SK-N-SH (cell line): ENCODE data around the gene CNTNAP2. TPM values are rescaled to one million over a fixed set of nuclear protein-coding genes. Genes with fewer than 3 reads are reported as not detected.

Experiments
- CTCF ChIA-PET: fragments of 300-600, 350-600 bp; formaldehyde crosslinking; extraction: SDS; loops from one replicate; lab custom pipeline; 2021; lab: Yijun Ruan, JAX
- POLR2A ChIA-PET: fragments of 350-600 bp; sonication (Branson Sonifier 250); formaldehyde crosslinking; extraction: SDS; loops from one replicate; lab custom pipeline; 2020; ENCODE audit warnings: antibody characterized with exemption, inconsistent platforms; lab: Yijun Ruan, JAX
- DNase-seq: peaks from one replicate; pipeline ENCODE4 v3.0.0; 2012
- H2AFZ ChIP-seq: fragments of 200-600 bp; sonication (generic); 2 replicates; pipeline ENCODE4 v1.8.1; 2016; ENCODE audit warnings: antibody characterized with exemption, mild to moderate bottlenecking, low read depth
- H3F3A ChIP-seq: fragments of 200-600 bp; sonication (generic); replicated peaks from 2 replicates; pipeline ENCODE3; 2016; ENCODE audit warnings: antibody characterized with exemption, mild to moderate bottlenecking; ENCODE audit not compliant: insufficient read depth
- H3K27ac ChIP-seq, 2 experiments: fragments of 200-500 bp in 1 of 2; fragments of 200-600 bp in 1 of 2; sonication (Bioruptor generic) in 1 of 2; sonication (generic), shearing (Covaris generic) in 1 of 2; 2 replicates each; pipeline versions ENCODE4 v1.5.1 to v1.6.1; 2014 to 2016; ENCODE audit warnings: low read depth in 2 of 2, inconsistent platforms in 1 of 2, low read length in 1 of 2, mild to moderate bottlenecking in 1 of 2, mixed read lengths in 1 of 2
- H3K27me3 ChIP-seq: fragments of 200-600 bp; sonication (generic), shearing (Covaris generic); 2 replicates; pipeline ENCODE4 v1.6.1; 2016; ENCODE audit warnings: mixed run types; ENCODE audit not compliant: insufficient read depth
- H3K36me3 ChIP-seq, 2 experiments: fragments of 200-500 bp in 1 of 2; fragments of 200-600 bp in 1 of 2; sonication (Bioruptor generic) in 1 of 2; sonication (generic) in 1 of 2; replicated peaks in 1 of 2; 2 replicates each; pipeline versions ENCODE3 to v1.5.1; 2014 to 2016; ENCODE audit warnings: low read length in 1 of 2, mild to moderate bottlenecking in 1 of 2; ENCODE audit not compliant: insufficient read depth in 2 of 2, control insufficient read depth in 1 of 2
- H3K4me1 ChIP-seq, 2 experiments: fragments of 200-500 bp in 1 of 2; fragments of 200-600 bp in 1 of 2; sonication (Bioruptor generic) in 1 of 2; sonication (generic), shearing (Covaris generic) in 1 of 2; 2 replicates each; pipeline versions ENCODE4 v1.5.1 to v1.6.1; 2014 to 2016; ENCODE audit warnings: low read depth in 1 of 2, low read length in 1 of 2, mixed run types in 1 of 2; ENCODE audit not compliant: insufficient read depth in 2 of 2, control insufficient read depth in 1 of 2
- H3K4me2 ChIP-seq: fragments of 200-600 bp; sonication (generic), shearing (Covaris generic); 2 replicates; pipeline ENCODE4 v1.6.1; 2017; ENCODE audit warnings: mixed run types
- H3K4me3 ChIP-seq, 2 experiments: fragments of 200-500 bp in 1 of 2; fragments of 200-600 bp in 1 of 2; sonication (Bioruptor generic) in 1 of 2; sonication (generic), shearing (Covaris generic) in 1 of 2; 2 replicates each; pipeline versions ENCODE4 v1.5.1 to v1.8.1; 2014 to 2016; ENCODE audit warnings: low read depth in 2 of 2, inconsistent platforms in 1 of 2, low read length in 1 of 2, mild to moderate bottlenecking in 1 of 2, mixed read lengths in 1 of 2, moderate library complexity in 1 of 2
- H3K79me2 ChIP-seq: fragments of 200-600 bp; sonication (generic); 2 replicates; pipeline ENCODE4 v1.8.1; 2017; ENCODE audit warnings: mild to moderate bottlenecking; ENCODE audit not compliant: insufficient read depth
- H3K9ac ChIP-seq: fragments of 200-600 bp; sonication (generic); 2 replicates; pipeline ENCODE4 v1.6.1; 2017; ENCODE audit warnings: mixed run types
- H3K9me2 ChIP-seq: fragments of 200-600 bp; sonication (generic); 2 replicates; pipeline ENCODE4 v1.6.1; 2017; ENCODE audit warnings: mixed run types
- H3K9me3 ChIP-seq: fragments of 200-600 bp; sonication (generic); 2 replicates; pipeline ENCODE4 v1.6.1; 2017; ENCODE audit warnings: mixed run types, mild to moderate bottlenecking, moderate library complexity
- H4K20me1 ChIP-seq: fragments of 200-600 bp; sonication (generic); 2 replicates; pipeline ENCODE4 v1.6.1; 2017; ENCODE audit warnings: mild to moderate bottlenecking, mixed run types; ENCODE audit not compliant: insufficient read depth
- CHD2 ChIP-seq: fragments of 150-350 bp; IDR thresholded peaks from 2 replicates; pipeline ENCODE4 v1.6.1; 2018; ENCODE audit warnings: low read length; ENCODE audit not compliant: partially characterized antibody
- EZH2phosphoT487 ChIP-seq: fragments of 200-600 bp; sonication (generic); IDR thresholded peaks from 2 replicates; pipeline ENCODE4 v1.6.1; 2017; ENCODE audit warnings: low read depth, mixed run types, mild to moderate bottlenecking, antibody characterized with exemption, moderate library complexity, borderline replicate concordance
- GABPA ChIP-seq: IDR thresholded peaks from 2 replicates; pipeline ENCODE4 v1.4.0; 2012; ENCODE audit warnings: low read depth, mild to moderate bottlenecking
- MXI1 ChIP-seq: IDR thresholded peaks from 2 replicates; pipeline ENCODE4 v1.6.1; 2012; ENCODE audit warnings: mild to moderate bottlenecking, low read depth, low read length, improper control_type of control experiment
- NFIC ChIP-seq: IDR thresholded peaks from 2 replicates; pipeline ENCODE4 v1.4.0; 2012; ENCODE audit warnings: borderline replicate concordance
- NRF1 ChIP-seq: IDR thresholded peaks from 2 replicates; pipeline ENCODE4 v1.6.1; 2012; ENCODE audit warnings: low read depth, mild to moderate bottlenecking, low read length
- POLR2AphosphoS5 ChIP-seq: IDR thresholded peaks from 2 replicates; pipeline ENCODE4 v1.6.1; 2012; ENCODE audit warnings: low read depth, low read length
- RAD21 ChIP-seq: IDR thresholded peaks from 2 replicates; pipeline ENCODE4 v1.6.1; 2012; ENCODE audit warnings: mild to moderate bottlenecking, low read length
- RCOR1 ChIP-seq: fragments of 150-350 bp; IDR thresholded peaks from 2 replicates; pipeline ENCODE4 v1.6.1; 2017; ENCODE audit warnings: antibody characterized with exemption, low read length
- REST ChIP-seq: IDR thresholded peaks from 2 replicates; pipeline ENCODE4 v1.6.1; 2012; ENCODE audit warnings: mild to moderate bottlenecking, low read depth, low read length, moderate library complexity
- RXRA ChIP-seq: IDR thresholded peaks from 2 replicates; pipeline ENCODE4 v1.4.0; 2012; ENCODE audit warnings: low read depth, mild to moderate bottlenecking, borderline replicate concordance
- TAF1 ChIP-seq: IDR thresholded peaks from 2 replicates; pipeline ENCODE4 v1.6.1; 2012; ENCODE audit warnings: low read depth, mild to moderate bottlenecking, low read length, moderate library complexity, borderline replicate concordance
- ZBTB33 ChIP-seq: IDR thresholded peaks from 2 replicates; pipeline ENCODE4 v1.4.0; 2012; ENCODE audit warnings: low read depth, borderline replicate concordance
- WGBS: methylation state at CpG from one replicate; pipeline ENCODE4 v1.1.6; 2017; ENCODE audit warnings: low lambda C conversion rate; 5-methylcytosine and 5-hydroxymethylcytosine counted together
- polyA plus RNA-seq, 3 experiments: library from polyadenylated mRNA; depleted of rRNA; stranded (reverse); fragments of >200 nt; gene quantifications; 2 replicates each; pipeline ENCODE4 v1.2.3, GENCODE V29; 2012
- TF ChIP-seq, protein P1 (sequence below): fragments of 200-600 bp; sonication (generic); IDR thresholded peaks from 2 replicates; pipeline ENCODE4 v1.6.1; 2017; ENCODE audit warnings: antibody characterized with exemption, mild to moderate bottlenecking, moderate library complexity
- TF ChIP-seq, protein P2 (sequence below): fragments of 150-350 bp; IDR thresholded peaks from 2 replicates; pipeline ENCODE4 v1.6.1; 2017; ENCODE audit warnings: antibody characterized with exemption, low read length, low read depth, borderline replicate concordance

CNTNAP2 gene
- polyA plus RNA-seq, 1 of the 3 experiments (the other 2 are of a cell fraction) = 3.4 TPM

DNA sequence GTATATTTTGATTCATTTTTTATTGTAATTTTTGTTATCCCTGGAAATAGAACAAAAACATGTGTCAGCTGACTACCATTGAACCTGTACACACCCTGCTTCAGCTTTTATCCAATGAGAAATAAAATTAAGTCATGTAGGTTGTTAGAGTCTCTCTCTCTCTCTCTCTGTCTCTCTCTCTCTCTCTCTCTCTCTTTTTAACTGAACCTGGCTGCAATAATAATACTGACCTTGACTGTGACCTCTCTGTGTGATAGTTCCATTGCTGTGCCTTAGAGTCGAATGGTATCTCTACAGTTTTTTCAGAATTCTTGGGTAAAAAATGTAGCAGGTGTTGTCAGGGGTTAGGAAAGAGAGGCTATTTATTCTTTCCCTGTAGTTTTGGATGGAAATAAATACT, 637.8 kb downstream of the CNTNAP2 start:
- Histone ChIP-seq H3K27ac (no peak overlapping the region), H3K36me3 (no peaks in the 10 kb centered on the region), H4K20me1 (no peaks in the 10 kb centered on the region), H3K4me1 (no peaks in the 10 kb centered on the region), H3K4me2 (no peak overlapping the region), H3K9me3 (no peaks in the 10 kb centered on the region), H3K9me2 (no peaks in the 10 kb centered on the region), H3F3A (no peaks in the 10 kb centered on the region), H3K9ac (no peak overlapping the region), H3K79me2 (no peaks in the 10 kb centered on the region), H2AFZ (no peak overlapping the region), H3K27me3 (no peaks in the 10 kb centered on the region), H3K4me3 (no peak overlapping the region)
- DNase-seq = no peak
- 13% methylated on average over 1 of the region's 1 CpG for WGBS
- ChIA-PET POLR2A (no interaction called here), CTCF (interaction anchor here (1.3 to 1.6 kb wide), 2 partner anchors 10 to 16 kb away, joined by 4 to 5 read pairs; no protein-coding TSS in a partner anchor)
- TF ChIP-seq ZBTB33 (no peak), MXI1 (no peak), TAF1 (no peak), GABPA (no peak), NFIC (no peak), EZH2phosphoT487 (no peak), RCOR1 (no peak), RXRA (no peak), RAD21 (no peak), NRF1 (no peak), REST (no peak), CHD2 (no peak), POLR2AphosphoS5 (no peak)
- TF ChIP-seq, protein P1, sequence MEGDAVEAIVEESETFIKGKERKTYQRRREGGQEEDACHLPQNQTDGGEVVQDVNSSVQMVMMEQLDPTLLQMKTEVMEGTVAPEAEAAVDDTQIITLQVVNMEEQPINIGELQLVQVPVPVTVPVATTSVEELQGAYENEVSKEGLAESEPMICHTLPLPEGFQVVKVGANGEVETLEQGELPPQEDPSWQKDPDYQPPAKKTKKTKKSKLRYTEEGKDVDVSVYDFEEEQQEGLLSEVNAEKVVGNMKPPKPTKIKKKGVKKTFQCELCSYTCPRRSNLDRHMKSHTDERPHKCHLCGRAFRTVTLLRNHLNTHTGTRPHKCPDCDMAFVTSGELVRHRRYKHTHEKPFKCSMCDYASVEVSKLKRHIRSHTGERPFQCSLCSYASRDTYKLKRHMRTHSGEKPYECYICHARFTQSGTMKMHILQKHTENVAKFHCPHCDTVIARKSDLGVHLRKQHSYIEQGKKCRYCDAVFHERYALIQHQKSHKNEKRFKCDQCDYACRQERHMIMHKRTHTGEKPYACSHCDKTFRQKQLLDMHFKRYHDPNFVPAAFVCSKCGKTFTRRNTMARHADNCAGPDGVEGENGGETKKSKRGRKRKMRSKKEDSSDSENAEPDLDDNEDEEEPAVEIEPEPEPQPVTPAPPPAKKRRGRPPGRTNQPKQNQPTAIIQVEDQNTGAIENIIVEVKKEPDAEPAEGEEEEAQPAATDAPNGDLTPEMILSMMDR = no peak
- TF ChIP-seq, protein P2, sequence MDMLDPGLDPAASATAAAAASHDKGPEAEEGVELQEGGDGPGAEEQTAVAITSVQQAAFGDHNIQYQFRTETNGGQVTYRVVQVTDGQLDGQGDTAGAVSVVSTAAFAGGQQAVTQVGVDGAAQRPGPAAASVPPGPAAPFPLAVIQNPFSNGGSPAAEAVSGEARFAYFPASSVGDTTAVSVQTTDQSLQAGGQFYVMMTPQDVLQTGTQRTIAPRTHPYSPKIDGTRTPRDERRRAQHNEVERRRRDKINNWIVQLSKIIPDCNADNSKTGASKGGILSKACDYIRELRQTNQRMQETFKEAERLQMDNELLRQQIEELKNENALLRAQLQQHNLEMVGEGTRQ = no peak
